H1 (cell line): ENCODE results near the gene IL4. TPM values are rescaled to one million over a fixed set of nuclear protein-coding genes. Genes with fewer than 3 reads are reported as not detected.

ENCODE experiments used
- CHD2 ChIP-seq: IDR thresholded peaks from 2 replicates; pipeline ENCODE4 v1.6.1; 2012; ENCODE audit warnings: low read length, improper control_type of control experiment
- CHD7 ChIP-seq: fragments of 300-600 bp; sonication (generic); IDR thresholded peaks from 2 replicates; pipeline ENCODE4 v1.7.1; 2012; ENCODE audit warnings: low read length, moderate library complexity, mild to moderate bottlenecking, inconsistent platforms; ENCODE audit not compliant: insufficient replicate concordance
- HDAC6 ChIP-seq: IDR thresholded peaks from one replicate; pipeline ENCODE4 v1.7.1; 2012; ENCODE audit warnings: low read depth, mild to moderate bottlenecking, inconsistent platforms, low read length, moderate library complexity
- SAP30 ChIP-seq: fragments of 300-600 bp; sonication (generic); IDR thresholded peaks from 2 replicates; pipeline ENCODE4 v1.7.1; 2012; ENCODE audit warnings: low read length, moderate library complexity, mild to moderate bottlenecking, inconsistent platforms; ENCODE audit not compliant: insufficient read depth, insufficient replicate concordance
- SP4 ChIP-seq: IDR thresholded peaks from 2 replicates; pipeline ENCODE4 v1.6.1; 2012; ENCODE audit warnings: low read length, inconsistent platforms
- TAF1 ChIP-seq: IDR thresholded peaks from 2 replicates; pipeline ENCODE4 v1.6.1; 2011; ENCODE audit warnings: mild to moderate bottlenecking, low read depth, low read length
- TAF7 ChIP-seq: optimal IDR thresholded peaks from 2 replicates; pipeline ENCODE3; 2011; ENCODE audit warnings: low read depth, mild to moderate bottlenecking, inconsistent platforms, low read length, moderate library complexity, borderline replicate concordance
- polyA plus RNA-seq, 7 experiments: library from polyadenylated mRNA; depleted of rRNA in 3 of 7; stranded (reverse) in 5 of 7; unstranded in 2 of 7; fragments of >200 nt in 5 of 7; fragments of 200-250 nt in 2 of 7; gene quantifications; 1 replicate in 5 of 7; 2 replicates in 1 of 7; 4 replicates in 1 of 7; pipeline versions ENCODE4 v1.2.1 to v1.2.3, GENCODE V29; 2011 to 2013; ENCODE audit warnings: missing spikeins in 2 of 7, mixed read lengths in 2 of 7
- total RNA-seq: library from RNA; stranded (reverse); fragmentation: NEBNext Ultra II Directional; extraction: Animal tissue kit (Norgen Biotek cat#: 25700); gene quantifications from 2 replicates; pipeline ENCODE4 v1.2.1, GENCODE V29; 2021

Gene IL4
- total and polyA plus RNA-seq, 2 of the 8 experiments (the other 6 are each of a cell fraction or from before 2014, with no cell fraction given) = not detected

- TF ChIP-seq CHD7 (no peak), TAF1 (no peak), SAP30 (no peak), TAF7 (no peak), HDAC6 (no peak), SP4 (no peak), CHD2 (no peak)
These were observed 11.3 kb downstream of the IL4 start (continued) for GRCh38 chr5:132684922-132685720.
